Calu3 (cell line): Measurements from ENCODE around the gene GTF3C1. TPM values are rescaled to one million over a fixed set of nuclear protein-coding genes. Genes with fewer than 3 reads are reported as not detected.
"Not testable (repeated sequence)": the region's sequence is repeated elsewhere in the genome, so short reads cannot be mapped to it uniquely, and the experiment has no call there.

Experiments used
- BruUV-seq: library from RNA; stranded (reverse); fragments of 400-500 nt; replicated peaks from 2 replicates; lab custom pipeline; 2021; lab: Mats Ljungman, UMichigan
- CTCF ChIA-PET: fragments of 300-600 bp; sonication (Branson Sonifier 250); formaldehyde crosslinking; loops from one replicate; lab custom pipeline; 2022; ENCODE audit warnings: antibody characterized with exemption; lab: Charles Lee
- DNase-seq: peaks from one replicate; pipeline ENCODE4 v3.0.0; 2022
- H3K27ac Mint-ChIP-seq: one replicate; pipeline ENCODE4 v1.8.0; 2022; ENCODE audit warnings: mixed read lengths; ENCODE audit not compliant: unreplicated experiment
- H3K27me3 Mint-ChIP-seq: one replicate; pipeline ENCODE4 v1.8.0; 2022; ENCODE audit warnings: mixed read lengths; ENCODE audit not compliant: unreplicated experiment
- H3K36me3 Mint-ChIP-seq: one replicate; pipeline ENCODE4 v1.8.0; 2022; ENCODE audit warnings: mild to moderate bottlenecking, moderate library complexity, mixed read lengths; ENCODE audit not compliant: insufficient read depth, unreplicated experiment
- H3K4me1 Mint-ChIP-seq: one replicate; pipeline ENCODE4 v1.8.0; 2022; ENCODE audit warnings: mild to moderate bottlenecking, low read depth, mixed read lengths; ENCODE audit not compliant: unreplicated experiment
- H3K4me3 Mint-ChIP-seq: one replicate; pipeline ENCODE4 v1.8.0; 2022; ENCODE audit warnings: mild to moderate bottlenecking, low read depth, moderate library complexity, mixed read lengths; ENCODE audit not compliant: unreplicated experiment
- H3K9me3 Mint-ChIP-seq: one replicate; pipeline ENCODE4 v1.8.0; 2022; ENCODE audit warnings: low read depth, mixed read lengths; ENCODE audit not compliant: unreplicated experiment
- intact Hi-C: fragments of 100-400 bp; cut with micrococcal nuclease; formaldehyde crosslinking; loops from one replicate; pipeline ENCODE4 v1.10.0; 2022; ENCODE audit not compliant: unreplicated experiment
- total RNA-seq: library from RNA; stranded (reverse); gene quantifications from 2 replicates; pipeline ENCODE4 v1.2.3, GENCODE V29; 2022
- TF ChIP-seq, protein P1 (sequence below): fragments of 200-600 bp; IDR thresholded peaks from one replicate; pipeline ENCODE4 v1.8.0; 2022; ENCODE audit warnings: antibody characterized with exemption; ENCODE audit not compliant: unreplicated experiment

The GTF3C1 gene
- total RNA-seq, 1 experiment from 2014 or later: 90.9 TPM

DNA sequence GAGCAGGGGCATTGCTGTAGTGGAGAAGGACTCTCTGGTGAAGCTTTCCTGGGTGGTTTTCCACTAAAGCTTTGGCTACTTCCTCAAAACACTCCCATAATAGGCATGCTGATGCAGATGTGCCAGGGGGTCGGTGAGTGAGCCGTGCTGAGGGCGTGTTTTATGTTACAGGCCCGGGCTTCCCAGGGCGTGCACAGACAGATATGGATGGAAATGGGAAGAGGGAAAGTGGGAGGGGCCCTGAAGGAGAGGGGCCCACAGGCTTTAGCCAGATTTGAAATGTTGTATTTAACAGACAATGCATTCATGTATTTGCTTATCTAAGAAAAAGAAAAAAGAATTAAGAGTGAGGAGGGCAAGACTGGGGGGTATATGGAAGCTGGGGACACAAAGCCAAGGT, 91.5 kb downstream of the GTF3C1 start:
- H3K4me3 Mint-ChIP-seq: no peak overlapping the region
- CTCF ChIA-PET: interaction anchor here (0.7 kb wide), 2 partner anchors 213 to 222 kb away, joined by 3 to 4 read pairs; no protein-coding TSS in a partner anchor
- BruUV-seq: no TSS peak
- no peak overlapping the region for H3K27ac Mint-ChIP-seq
- peaks cover 5% of the 10 kb centered on the region for H3K27me3 Mint-ChIP-seq
- DNase-seq: no peak
- intact Hi-C loops: loop anchor here (5.0 to 10.0 kb wide), 3 partner anchors 81 to 1621 kb away; no protein-coding TSS in a partner anchor
- no peaks in the 10 kb centered on the region for H3K4me1 Mint-ChIP-seq
- H3K36me3 Mint-ChIP-seq: peaks cover 25% of the 10 kb centered on the region
- H3K9me3 Mint-ChIP-seq: no peaks in the 10 kb centered on the region
- TF ChIP-seq, protein P1, sequence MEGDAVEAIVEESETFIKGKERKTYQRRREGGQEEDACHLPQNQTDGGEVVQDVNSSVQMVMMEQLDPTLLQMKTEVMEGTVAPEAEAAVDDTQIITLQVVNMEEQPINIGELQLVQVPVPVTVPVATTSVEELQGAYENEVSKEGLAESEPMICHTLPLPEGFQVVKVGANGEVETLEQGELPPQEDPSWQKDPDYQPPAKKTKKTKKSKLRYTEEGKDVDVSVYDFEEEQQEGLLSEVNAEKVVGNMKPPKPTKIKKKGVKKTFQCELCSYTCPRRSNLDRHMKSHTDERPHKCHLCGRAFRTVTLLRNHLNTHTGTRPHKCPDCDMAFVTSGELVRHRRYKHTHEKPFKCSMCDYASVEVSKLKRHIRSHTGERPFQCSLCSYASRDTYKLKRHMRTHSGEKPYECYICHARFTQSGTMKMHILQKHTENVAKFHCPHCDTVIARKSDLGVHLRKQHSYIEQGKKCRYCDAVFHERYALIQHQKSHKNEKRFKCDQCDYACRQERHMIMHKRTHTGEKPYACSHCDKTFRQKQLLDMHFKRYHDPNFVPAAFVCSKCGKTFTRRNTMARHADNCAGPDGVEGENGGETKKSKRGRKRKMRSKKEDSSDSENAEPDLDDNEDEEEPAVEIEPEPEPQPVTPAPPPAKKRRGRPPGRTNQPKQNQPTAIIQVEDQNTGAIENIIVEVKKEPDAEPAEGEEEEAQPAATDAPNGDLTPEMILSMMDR: no peak

DNA sequence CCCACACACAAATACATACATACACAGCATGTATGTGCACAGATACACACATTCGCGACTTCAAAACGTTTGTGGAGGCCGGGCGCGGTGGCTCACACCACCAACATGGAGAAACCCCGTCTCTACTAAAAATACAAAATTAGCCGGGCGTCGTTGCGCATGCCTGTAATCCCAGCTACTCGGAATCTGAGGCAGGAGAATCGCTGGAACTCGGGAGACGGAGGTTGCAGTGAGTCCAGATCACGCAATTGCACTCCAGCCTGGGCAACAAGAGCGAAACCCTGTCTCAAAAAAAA, 92.2 kb downstream of the GTF3C1 start:
- H3K9me3 Mint-ChIP-seq, CTCF ChIA-PET, BruUV-seq, H3K4me1 Mint-ChIP-seq, DNase-seq, H3K4me3 Mint-ChIP-seq: not testable (repeated sequence)
- peaks cover 12% of the 10 kb centered on the region for H3K27me3 Mint-ChIP-seq
- H3K36me3 Mint-ChIP-seq: peaks cover 20% of the 10 kb centered on the region
- peak overlapping the region; percentile 19 for H3K27ac Mint-ChIP-seq
- intact Hi-C loops: loop anchor here (1.0 to 10.0 kb wide), 5 partner anchors 80 to 1620 kb away; no protein-coding TSS in a partner anchor

DNA sequence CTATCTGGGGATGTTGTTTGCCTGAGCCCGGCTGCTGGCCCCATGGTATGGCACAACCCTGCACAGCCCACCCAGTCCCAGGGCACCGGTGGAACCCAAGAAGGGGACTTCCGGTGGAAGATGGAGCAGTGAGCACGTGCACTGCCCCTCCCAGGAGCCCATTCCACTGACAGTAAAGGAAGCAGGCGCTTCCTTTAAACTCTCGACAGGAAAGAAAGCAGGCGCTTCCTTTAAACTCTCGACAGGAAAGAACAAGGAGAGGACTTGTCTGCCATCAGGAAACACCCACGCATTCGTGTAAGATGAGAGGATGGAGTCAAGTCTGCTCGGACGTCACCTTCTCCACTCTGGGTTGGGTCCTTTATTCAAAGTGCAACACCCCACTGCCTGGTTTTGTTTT, 94.0 kb downstream of the GTF3C1 start:
- Mint-ChIP-seq H3K4me3 (no peak overlapping the region), H3K27ac (no peak overlapping the region), H3K36me3 (peaks cover 12% of the 10 kb centered on the region), H3K9me3 (no peaks in the 10 kb centered on the region), H3K4me1 (no peaks in the 10 kb centered on the region), H3K27me3 (peaks cover 30% of the 10 kb centered on the region)
- intact Hi-C loops: loop anchor here (5.0 to 10.0 kb wide), 3 partner anchors 78 to 1618 kb away; no protein-coding TSS in a partner anchor
- CTCF ChIA-PET: interaction anchor here (0.6 kb wide), 2 partner anchors 18 to 142 kb away, joined by 4 to 6 read pairs; no protein-coding TSS in a partner anchor
- no peak for DNase-seq
- BruUV-seq: no TSS peak
- TF ChIP-seq, protein P1: no peak

DNA sequence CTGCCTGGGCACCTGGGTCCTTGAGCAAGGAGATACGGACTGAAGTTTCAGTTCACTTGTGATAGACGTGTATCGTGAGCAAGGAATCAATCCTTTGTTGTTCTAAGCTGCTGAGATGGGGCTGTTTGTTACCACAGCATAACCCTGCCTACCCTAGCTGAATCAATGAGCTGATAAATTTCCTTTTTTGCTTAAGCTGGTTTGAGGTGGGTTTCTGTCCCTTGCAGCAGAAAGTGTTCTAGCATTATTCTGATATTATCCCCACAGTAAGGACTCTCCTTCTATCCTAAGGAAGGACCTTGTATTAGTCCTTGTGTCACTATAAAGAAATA, 96.3 kb downstream of the GTF3C1 start:
- H3K27ac Mint-ChIP-seq: no peak overlapping the region
- intact Hi-C loops: loop anchor here (10.0 kb wide), 1 partner anchor 219 kb away; no protein-coding TSS in a partner anchor
- H3K36me3 Mint-ChIP-seq: peaks cover 6% of the 10 kb centered on the region
- no peak for DNase-seq
- BruUV-seq: no TSS peak
- no peak overlapping the region for H3K4me3 Mint-ChIP-seq
- peaks cover 53% of the 10 kb centered on the region for H3K27me3 Mint-ChIP-seq
- no peaks in the 10 kb centered on the region for H3K9me3 Mint-ChIP-seq
- no peaks in the 10 kb centered on the region for H3K4me1 Mint-ChIP-seq
- TF ChIP-seq, protein P1: no peak
- CTCF ChIA-PET: interaction anchor here (0.6 kb wide), 1 partner anchor 96 kb away, joined by 4 read pairs; the partner anchor contains the start of gene GTF3C1
